DOHH2 (cell line): ENCODE measurements around the gene CARMIL1.

Experiments
- CTCF ChIP-seq: fragments of 200-600 bp; sonication (generic); IDR thresholded peaks from one replicate; pipeline ENCODE4 v1.5.1; 2014; ENCODE audit warnings: antibody characterized with exemption, mild to moderate bottlenecking, low read depth, low read length; ENCODE audit not compliant: poor library complexity, severe bottlenecking
- EZH2phosphoT487 ChIP-seq: fragments of 200-600 bp; sonication (generic); IDR thresholded peaks from 2 replicates; pipeline ENCODE4 v1.6.1; 2017; ENCODE audit warnings: borderline replicate concordance, mild to moderate bottlenecking, antibody characterized with exemption, low read length, moderate library complexity, mixed read lengths

GRCh38 chr6:25488156-25488555 is 209.0 kb downstream of the CARMIL1 start:
- peak; percentile 4 for TF ChIP-seq CTCF
- TF ChIP-seq EZH2phosphoT487: no peak
